ENCODE data around the gene LYPD6.
"Not testable (repeated sequence)": the region's sequence is repeated elsewhere in the genome, so short reads cannot be mapped to it uniquely, and the experiment has no call there.

DNA sequence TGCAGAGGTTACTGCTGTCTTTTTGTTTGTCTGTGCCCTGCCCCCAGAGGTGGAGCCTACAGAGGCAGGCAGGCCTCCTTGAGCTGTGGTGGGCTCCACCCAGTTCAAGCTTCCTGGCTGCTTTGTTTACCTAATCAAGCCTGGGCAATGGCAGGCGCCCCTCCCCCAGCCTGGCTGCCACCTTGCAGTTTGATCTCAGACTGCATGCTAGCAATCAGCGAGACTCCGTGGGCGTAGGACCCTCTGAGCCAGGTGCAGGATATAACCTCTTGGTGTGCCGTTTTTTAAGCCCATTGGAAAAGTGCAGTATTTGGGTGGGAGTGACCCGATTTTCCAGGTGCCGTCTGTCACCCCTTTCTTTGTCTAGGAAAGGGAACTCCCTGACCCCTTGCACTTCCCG is 176.4 kb downstream of the LYPD6 start:
- TF ChIP-seq POLR2AphosphoS5 (IDR thresholded peaks at IDR 0.05; ENCODE audit: insufficient read depth, low read depth, low read length); POLR2A (IDR thresholded peaks at IDR 0.05; ENCODE audit: low read depth, low read length); EZH2 (IDR thresholded peaks at IDR 0.05; ENCODE audit: borderline replicate concordance, low read depth, low read length, severe bottlenecking): not testable (repeated sequence)
- TF ChIP-seq, protein P1, sequence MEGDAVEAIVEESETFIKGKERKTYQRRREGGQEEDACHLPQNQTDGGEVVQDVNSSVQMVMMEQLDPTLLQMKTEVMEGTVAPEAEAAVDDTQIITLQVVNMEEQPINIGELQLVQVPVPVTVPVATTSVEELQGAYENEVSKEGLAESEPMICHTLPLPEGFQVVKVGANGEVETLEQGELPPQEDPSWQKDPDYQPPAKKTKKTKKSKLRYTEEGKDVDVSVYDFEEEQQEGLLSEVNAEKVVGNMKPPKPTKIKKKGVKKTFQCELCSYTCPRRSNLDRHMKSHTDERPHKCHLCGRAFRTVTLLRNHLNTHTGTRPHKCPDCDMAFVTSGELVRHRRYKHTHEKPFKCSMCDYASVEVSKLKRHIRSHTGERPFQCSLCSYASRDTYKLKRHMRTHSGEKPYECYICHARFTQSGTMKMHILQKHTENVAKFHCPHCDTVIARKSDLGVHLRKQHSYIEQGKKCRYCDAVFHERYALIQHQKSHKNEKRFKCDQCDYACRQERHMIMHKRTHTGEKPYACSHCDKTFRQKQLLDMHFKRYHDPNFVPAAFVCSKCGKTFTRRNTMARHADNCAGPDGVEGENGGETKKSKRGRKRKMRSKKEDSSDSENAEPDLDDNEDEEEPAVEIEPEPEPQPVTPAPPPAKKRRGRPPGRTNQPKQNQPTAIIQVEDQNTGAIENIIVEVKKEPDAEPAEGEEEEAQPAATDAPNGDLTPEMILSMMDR (IDR thresholded peaks at IDR 0.05; ENCODE audit: extremely low read depth in 1 of 2, insufficient read depth in 1 of 2, low read depth in 1 of 2, low read length in 2 of 2), result not testable (repeated sequence)
- TF ChIP-seq, protein P2, sequence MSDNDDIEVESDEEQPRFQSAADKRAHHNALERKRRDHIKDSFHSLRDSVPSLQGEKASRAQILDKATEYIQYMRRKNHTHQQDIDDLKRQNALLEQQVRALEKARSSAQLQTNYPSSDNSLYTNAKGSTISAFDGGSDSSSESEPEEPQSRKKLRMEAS (IDR thresholded peaks at IDR 0.05; ENCODE audit: insufficient read depth, insufficient read length), result not testable (repeated sequence)

Data from endothelial cell of umbilical vein (primary cell).